WERI-Rb-1 (cell line): ENCODE results near the gene ZFPM1.

ENCODE experiments used
- DNase-seq: peaks from one replicate; pipeline ENCODE4 v3.0.0-alpha.2; 2020
- H3K27ac ChIP-seq: fragments of 250-450 bp; sonication (Bioruptor Pico); 2 replicates; pipeline ENCODE4 v1.5.1; 2020; ENCODE audit warnings: mild to moderate bottlenecking, moderate library complexity
- H3K27me3 ChIP-seq: fragments of 250-450 bp; sonication (Bioruptor Pico); 2 replicates; pipeline ENCODE4 v1.5.1; 2021; ENCODE audit warnings: mild to moderate bottlenecking, low read depth, moderate library complexity; ENCODE audit not compliant: insufficient read depth, severe bottlenecking
- H3K36me3 ChIP-seq: fragments of 250-450 bp; sonication (Bioruptor Pico); 2 replicates; pipeline ENCODE4 v1.5.1; 2020; ENCODE audit warnings: mild to moderate bottlenecking, moderate library complexity
- H3K4me3 ChIP-seq: 2 replicates; pipeline ENCODE4 v1.5.1; 2011; ENCODE audit warnings: low read depth, mild to moderate bottlenecking, control low read depth, low read length
- H3K9me3 ChIP-seq: fragments of 250-450 bp; sonication (Bioruptor Pico); 2 replicates; pipeline ENCODE4 v1.5.1; 2021; ENCODE audit warnings: mild to moderate bottlenecking, moderate library complexity; ENCODE audit not compliant: severe bottlenecking
- CTCF ChIP-seq: IDR thresholded peaks from 2 replicates; pipeline ENCODE4 v1.5.1; 2011; ENCODE audit warnings: low read depth, mild to moderate bottlenecking, control low read depth, inconsistent platforms, low read length

The ZFPM1 gene

GRCh38 chr16:88558457-88559442 is 105.7 kb downstream of the ZFPM1 start:
- H3K9me3 ChIP-seq = no peaks in the 10 kb centered on the region
- no peaks in the 10 kb centered on the region for H3K27me3 ChIP-seq
- peak; percentile 59 for DNase-seq
- TF ChIP-seq CTCF = peak; percentile 41
- H3K36me3 ChIP-seq = no peaks in the 10 kb centered on the region
- no peak overlapping the region for H3K27ac ChIP-seq
- H3K4me3 ChIP-seq = no peak overlapping the region

GRCh38 chr16:88560714-88561484 is 107.8 kb downstream of the ZFPM1 start:
- DNase-seq = no peak
- no peaks in the 10 kb centered on the region for H3K36me3 ChIP-seq
- no peak for TF ChIP-seq CTCF

GRCh38 chr16:88561485-88562359 is 108.6 kb downstream of the ZFPM1 start:
- Histone ChIP-seq H3K9me3 (no peaks in the 10 kb centered on the region), H3K36me3 (no peaks in the 10 kb centered on the region), H3K27ac (no peak overlapping the region), H3K4me3 (no peak overlapping the region), H3K27me3 (no peaks in the 10 kb centered on the region)
- DNase-seq = peak; percentile 30
- peak; percentile 44; the same call in 1 of the 2 replicates for TF ChIP-seq CTCF

More at GRCh38 chr16:88560714-88561484, 107.8 kb downstream of the ZFPM1 start:
- no peaks in the 10 kb centered on the region for H3K9me3 ChIP-seq
- no peak overlapping the region for H3K27ac ChIP-seq
- no peaks in the 10 kb centered on the region for H3K27me3 ChIP-seq
- no peak overlapping the region for H3K4me3 ChIP-seq

GRCh38 chr16:88566158-88566557 is 113.1 kb downstream of the ZFPM1 start:
- no peaks in the 10 kb centered on the region for H3K9me3 ChIP-seq
- TF ChIP-seq CTCF = no peak
- DNase-seq = no peak
- H3K36me3 ChIP-seq = no peaks in the 10 kb centered on the region
- H3K27me3 ChIP-seq = no peaks in the 10 kb centered on the region
- H3K4me3 ChIP-seq = no peak overlapping the region
- H3K27ac ChIP-seq = no peak overlapping the region
